GM21447 (cell line): ENCODE measurements around the gene SPAG9.

ENCODE experiments used
- ATAC-seq: cut with Tn5 transposase; IDR thresholded peaks from one replicate; pipeline ENCODE4 v1.9.1; 2021; ENCODE audit not compliant: unreplicated experiment

The SPAG9 gene

GRCh38 chr17:50993544-50993943, 127.1 kb downstream of the SPAG9 start:
- no peak for ATAC-seq

- ATAC-seq: no peak
Observed at GRCh38 chr17:50989149-50989548, 131.5 kb downstream of the SPAG9 start.

GRCh38 chr17:50988427-50988826, 132.2 kb downstream of the SPAG9 start:
- no peak for ATAC-seq

GRCh38 chr17:50986989-50987660, 133.5 kb downstream of the SPAG9 start:
- ATAC-seq: no peak

- no peak for ATAC-seq
Observed at GRCh38 chr17:50981279-50981678, 139.4 kb downstream of the SPAG9 start.

GRCh38 chr17:50979524-50979927, 141.1 kb downstream of the SPAG9 start:
- no peak for ATAC-seq

GRCh38 chr17:50977487-50978159, 143.0 kb downstream of the SPAG9 start:
- ATAC-seq: no peak

- no peak for ATAC-seq
Observed at GRCh38 chr17:50976951-50977472, 143.7 kb downstream of the SPAG9 start.

- ATAC-seq: no peak
Observed at GRCh38 chr17:50973557-50974494, 146.8 kb downstream of the SPAG9 start.

- no peak for ATAC-seq
Observed at GRCh38 chr17:50972577-50972976, 148.1 kb downstream of the SPAG9 start.

- ATAC-seq: no peak
Observed at GRCh38 chr17:50967795-50968194, 152.9 kb downstream of the SPAG9 start.

GRCh38 chr17:50966163-50966666, 154.5 kb downstream of the SPAG9 start:
- no peak for ATAC-seq

GRCh38 chr17:50963139-50963538, 157.5 kb downstream of the SPAG9 start:
- ATAC-seq: no peak

GRCh38 chr17:50961282-50962220, 159.1 kb downstream of the SPAG9 start:
- no peak for ATAC-seq

- no peak for ATAC-seq
Observed at GRCh38 chr17:50959341-50959740, 161.3 kb downstream of the SPAG9 start.

GRCh38 chr17:50957600-50958575, 162.8 kb downstream of the SPAG9 start:
- no peak for ATAC-seq

GRCh38 chr17:50956750-50957523, 163.7 kb downstream of the SPAG9 start:
- no peak for ATAC-seq

- no peak for ATAC-seq
Observed at GRCh38 chr17:50956409-50956749, 164.3 kb downstream of the SPAG9 start.
